ENCODE measurements around the gene AGAP1. TPM values are rescaled to one million over a fixed set of nuclear protein-coding genes. Genes with fewer than 3 reads are reported as not detected.

AGAP1 gene
- total RNA-seq, 1 donor from 2014 or later = 17.5 TPM

DNA sequence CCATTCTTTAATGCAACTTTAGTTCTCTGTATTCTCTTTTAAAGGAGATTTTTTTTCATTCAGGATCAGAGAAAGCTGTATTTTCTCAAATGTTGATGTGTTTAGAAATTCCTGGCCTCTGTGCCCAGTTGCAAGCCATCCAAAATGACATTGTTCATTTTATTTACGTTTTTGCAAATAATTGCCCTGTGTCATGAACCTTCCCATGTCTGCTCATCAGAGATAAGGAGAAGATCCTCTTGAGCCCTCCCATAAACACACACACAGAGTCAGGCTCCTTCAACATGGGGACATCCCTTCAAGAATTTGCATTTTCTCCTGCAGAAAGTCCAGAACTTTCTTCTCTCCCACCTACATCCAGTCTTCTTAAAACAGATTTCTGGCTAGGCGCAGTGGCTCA, 415.5 kb downstream of the AGAP1 start:
- H3K4me3 ChIP-seq (ENCODE audit: low read depth, low read length) = no peak overlapping the region
- TF ChIP-seq, protein P1, sequence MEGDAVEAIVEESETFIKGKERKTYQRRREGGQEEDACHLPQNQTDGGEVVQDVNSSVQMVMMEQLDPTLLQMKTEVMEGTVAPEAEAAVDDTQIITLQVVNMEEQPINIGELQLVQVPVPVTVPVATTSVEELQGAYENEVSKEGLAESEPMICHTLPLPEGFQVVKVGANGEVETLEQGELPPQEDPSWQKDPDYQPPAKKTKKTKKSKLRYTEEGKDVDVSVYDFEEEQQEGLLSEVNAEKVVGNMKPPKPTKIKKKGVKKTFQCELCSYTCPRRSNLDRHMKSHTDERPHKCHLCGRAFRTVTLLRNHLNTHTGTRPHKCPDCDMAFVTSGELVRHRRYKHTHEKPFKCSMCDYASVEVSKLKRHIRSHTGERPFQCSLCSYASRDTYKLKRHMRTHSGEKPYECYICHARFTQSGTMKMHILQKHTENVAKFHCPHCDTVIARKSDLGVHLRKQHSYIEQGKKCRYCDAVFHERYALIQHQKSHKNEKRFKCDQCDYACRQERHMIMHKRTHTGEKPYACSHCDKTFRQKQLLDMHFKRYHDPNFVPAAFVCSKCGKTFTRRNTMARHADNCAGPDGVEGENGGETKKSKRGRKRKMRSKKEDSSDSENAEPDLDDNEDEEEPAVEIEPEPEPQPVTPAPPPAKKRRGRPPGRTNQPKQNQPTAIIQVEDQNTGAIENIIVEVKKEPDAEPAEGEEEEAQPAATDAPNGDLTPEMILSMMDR (conservative IDR thresholded peaks at IDR 0.05; ENCODE audit: low read depth, low read length) = no peak
- no peak for DNase-seq (ENCODE audit: low read depth)

DNA sequence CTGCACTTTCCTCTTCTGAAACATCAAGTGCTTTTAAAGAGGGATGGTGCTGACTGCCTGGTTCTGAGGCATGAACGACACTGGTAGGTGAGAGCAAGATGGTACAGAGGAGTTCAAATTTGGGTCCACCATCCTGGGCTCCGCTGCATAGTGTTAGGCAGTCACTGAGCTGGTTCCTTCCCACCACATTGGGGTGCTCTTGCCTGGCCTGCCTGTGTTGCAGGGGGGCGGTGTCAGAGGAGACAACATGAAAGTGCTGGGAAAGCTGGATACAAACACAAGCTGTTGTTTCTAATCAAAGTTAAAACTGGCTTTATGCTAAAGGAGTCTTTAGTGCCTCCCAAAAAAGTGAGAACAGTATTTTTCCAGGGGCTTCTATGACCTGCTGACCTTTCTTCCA, 416.2 kb downstream of the AGAP1 start:
- TF ChIP-seq, protein P1 (conservative IDR thresholded peaks at IDR 0.05; ENCODE audit: low read depth, low read length) = no peak
- DNase-seq (ENCODE audit: low read depth) = no peak
- H3K4me3 ChIP-seq (ENCODE audit: low read depth, low read length) = no peak overlapping the region

DNA sequence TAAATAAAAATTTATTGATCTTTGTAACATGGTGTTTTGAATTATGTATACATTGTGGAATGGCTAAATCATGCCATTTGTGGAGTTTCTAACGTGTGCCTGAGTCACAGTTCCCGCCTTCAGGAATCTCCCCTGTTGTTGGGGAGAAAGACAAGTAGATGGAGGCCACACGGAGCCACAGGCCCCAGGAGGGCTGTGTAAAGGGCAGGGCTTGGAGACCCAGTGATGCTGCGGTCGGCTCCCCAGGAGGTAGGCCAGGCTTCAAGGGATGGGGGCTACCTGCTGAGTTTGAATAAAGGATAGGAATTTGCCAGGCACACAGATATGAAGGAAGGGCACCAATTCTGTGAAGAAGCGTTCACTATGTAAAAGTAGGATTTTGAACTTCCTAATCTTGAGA, 417.3 kb downstream of the AGAP1 start:
- DNase-seq (ENCODE audit: low read depth) = no peak
- TF ChIP-seq, protein P1 (conservative IDR thresholded peaks at IDR 0.05; ENCODE audit: low read depth, low read length) = no peak
- H3K4me3 ChIP-seq (ENCODE audit: low read depth, low read length) = no peak overlapping the region

DNA sequence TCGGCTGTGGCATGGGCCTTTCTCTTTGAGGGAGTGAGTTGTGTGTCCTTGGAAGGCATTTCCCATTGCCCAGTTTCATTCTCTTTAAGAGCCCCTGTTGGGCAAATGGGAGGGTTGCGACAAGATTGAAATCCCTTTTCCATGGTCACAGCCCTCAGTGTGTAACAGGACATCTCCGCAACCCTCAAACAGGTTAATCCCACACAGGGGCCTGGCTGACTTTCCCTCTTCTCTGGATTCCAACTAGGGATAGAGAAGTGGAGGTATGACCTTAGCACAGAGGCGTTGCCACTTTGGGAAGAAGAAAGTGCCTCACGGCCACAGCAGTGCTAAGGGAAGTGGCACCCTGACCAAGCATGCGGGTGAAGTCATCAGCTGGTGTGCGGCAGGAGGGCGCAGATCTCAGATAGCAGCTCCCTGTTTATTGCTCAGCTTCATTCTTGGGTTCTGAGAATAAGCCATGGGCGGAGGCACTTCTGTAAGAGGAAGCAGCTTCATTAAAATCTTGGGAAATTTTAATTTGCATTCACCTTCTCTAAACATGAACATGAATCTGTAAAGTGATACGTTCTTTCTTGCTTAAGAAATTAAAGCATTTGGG, 417.9 kb downstream of the AGAP1 start:
- DNase-seq (ENCODE audit: low read depth) = no peak
- H3K4me3 ChIP-seq (ENCODE audit: low read depth, low read length) = no peak overlapping the region
- TF ChIP-seq, protein P1 (conservative IDR thresholded peaks at IDR 0.05; ENCODE audit: low read depth, low read length) = no peak

DNA sequence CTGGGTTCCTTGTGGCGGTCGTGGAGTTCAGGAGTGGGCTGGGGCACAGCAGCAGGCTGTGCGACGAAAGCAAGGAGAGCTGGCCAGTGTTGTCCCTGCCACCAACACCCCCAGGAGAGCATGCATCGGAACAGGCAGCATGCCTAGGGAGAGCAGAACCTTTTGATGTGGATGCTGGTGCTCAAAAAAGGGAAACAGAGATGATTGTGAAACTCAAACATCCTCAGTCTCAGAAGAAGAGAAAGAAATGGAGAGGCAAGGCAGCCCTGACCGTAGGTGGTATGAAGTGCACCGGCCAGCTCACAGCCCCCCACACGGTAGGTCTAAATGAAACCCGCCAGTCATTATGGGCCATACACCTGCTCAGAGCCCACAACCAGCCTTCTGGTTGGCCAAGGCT, 420.9 kb downstream of the AGAP1 start:
- no peak for DNase-seq (ENCODE audit: low read depth)
- H3K4me3 ChIP-seq (ENCODE audit: low read depth, low read length) = no peak overlapping the region
- TF ChIP-seq, protein P1 (conservative IDR thresholded peaks at IDR 0.05; ENCODE audit: low read depth, low read length) = no peak

DNA sequence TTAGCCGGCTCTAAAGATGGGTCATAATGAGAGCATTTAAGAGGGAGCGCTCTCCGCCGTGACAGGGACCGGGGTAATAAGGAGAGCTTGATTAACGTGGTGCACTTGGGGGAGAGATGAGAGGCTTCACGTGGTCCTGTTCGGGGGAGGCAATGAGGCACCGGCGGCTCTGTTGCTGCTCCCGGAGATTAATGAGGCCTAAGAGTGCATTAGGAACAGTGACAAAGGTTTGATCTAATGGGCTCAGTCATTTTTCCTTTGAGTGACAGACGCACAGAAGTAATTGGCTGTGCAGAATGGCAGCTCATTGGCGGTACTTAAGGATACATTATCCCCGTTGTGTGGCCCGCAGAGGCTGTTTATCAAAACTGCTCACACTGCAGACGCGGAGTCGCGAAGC, 423.7 kb downstream of the AGAP1 start:
- DNase-seq (ENCODE audit: low read depth) = no peak
- TF ChIP-seq, protein P1 (conservative IDR thresholded peaks at IDR 0.05; ENCODE audit: low read depth, low read length) = no peak

DNA sequence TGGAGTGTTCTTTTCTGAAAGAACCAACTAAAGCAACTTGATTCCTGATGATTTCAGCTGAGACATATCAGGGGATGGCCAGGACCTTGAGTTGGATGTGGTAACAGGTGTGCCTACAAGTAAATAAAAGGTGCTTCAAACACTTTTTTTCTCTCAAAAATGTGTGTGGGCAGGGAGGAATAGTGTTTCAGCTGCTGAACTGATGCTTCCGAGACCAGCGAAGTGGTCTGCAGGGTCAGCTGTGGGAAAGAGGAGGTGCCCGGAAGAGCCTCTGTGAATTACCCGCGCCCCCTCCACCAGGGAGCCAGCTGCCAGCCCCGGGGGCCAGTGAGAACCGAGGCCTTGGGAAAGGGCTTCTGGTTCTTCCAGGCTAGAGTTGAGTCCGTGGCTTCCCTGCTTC, 425.0 kb downstream of the AGAP1 start:
- DNase-seq (ENCODE audit: low read depth) = no peak
- no peak overlapping the region for H3K4me3 ChIP-seq (ENCODE audit: low read depth, low read length)
- TF ChIP-seq, protein P1 (conservative IDR thresholded peaks at IDR 0.05; ENCODE audit: low read depth, low read length) = no peak

More for the DNA sequence above, 423.7 kb downstream of the AGAP1 start:
- H3K4me3 ChIP-seq (ENCODE audit: low read depth, low read length) = no peak overlapping the region

All from epithelial cell of proximal tubule (primary cell).